ENCODE data around the gene RPS6KB2.

- TF ChIP-seq SMAD1 (IDR thresholded peaks at IDR 0.05; ENCODE audit: low read depth, partially characterized antibody) (no peak), HDAC2 (IDR thresholded peaks at IDR 0.05) (no peak), ZNF687 (IDR thresholded peaks at IDR 0.05) (no peak), CEBPB (IDR thresholded peaks at IDR 0.05; ENCODE audit: borderline replicate concordance in 1 of 2, low read depth in 2 of 2, low read length in 2 of 2) (no peak), NFIC (IDR thresholded peaks at IDR 0.05; ENCODE audit: low read depth, low read length) (no peak)
- TF ChIP-seq, protein P1, sequence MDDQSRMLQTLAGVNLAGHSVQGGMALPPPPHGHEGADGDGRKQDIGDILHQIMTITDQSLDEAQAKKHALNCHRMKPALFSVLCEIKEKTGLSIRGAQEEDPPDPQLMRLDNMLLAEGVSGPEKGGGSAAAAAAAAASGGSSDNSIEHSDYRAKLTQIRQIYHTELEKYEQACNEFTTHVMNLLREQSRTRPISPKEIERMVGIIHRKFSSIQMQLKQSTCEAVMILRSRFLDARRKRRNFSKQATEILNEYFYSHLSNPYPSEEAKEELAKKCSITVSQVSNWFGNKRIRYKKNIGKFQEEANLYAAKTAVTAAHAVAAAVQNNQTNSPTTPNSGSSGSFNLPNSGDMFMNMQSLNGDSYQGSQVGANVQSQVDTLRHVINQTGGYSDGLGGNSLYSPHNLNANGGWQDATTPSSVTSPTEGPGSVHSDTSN (IDR thresholded peaks at IDR 0.05; ENCODE audit: insufficient replicate concordance, low read depth, low read length): no peak
- TF ChIP-seq, protein P2, sequence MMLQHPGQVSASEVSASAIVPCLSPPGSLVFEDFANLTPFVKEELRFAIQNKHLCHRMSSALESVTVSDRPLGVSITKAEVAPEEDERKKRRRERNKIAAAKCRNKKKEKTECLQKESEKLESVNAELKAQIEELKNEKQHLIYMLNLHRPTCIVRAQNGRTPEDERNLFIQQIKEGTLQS (IDR thresholded peaks at IDR 0.05; ENCODE audit: borderline replicate concordance, extremely low read depth, low read depth, low read length): no peak
Measured at GRCh38 chr11:67429038-67429668, 859 bp downstream of the RPS6KB2 start.
